AG09319 (cell line): ENCODE data around the gene CCDC33.

ENCODE experiments used
- DNase-seq: peaks from one replicate; pipeline ENCODE4 v3.0.0-alpha.2; 2010; ENCODE audit warnings: low read depth; ENCODE audit errors: extremely low read depth
- TF ChIP-seq, protein P1 (sequence below): IDR thresholded peaks from 2 replicates; pipeline ENCODE4 v1.5.1; 2011; ENCODE audit warnings: low read depth, mild to moderate bottlenecking, inconsistent platforms, low read length, moderate library complexity

CCDC33 gene

DNA sequence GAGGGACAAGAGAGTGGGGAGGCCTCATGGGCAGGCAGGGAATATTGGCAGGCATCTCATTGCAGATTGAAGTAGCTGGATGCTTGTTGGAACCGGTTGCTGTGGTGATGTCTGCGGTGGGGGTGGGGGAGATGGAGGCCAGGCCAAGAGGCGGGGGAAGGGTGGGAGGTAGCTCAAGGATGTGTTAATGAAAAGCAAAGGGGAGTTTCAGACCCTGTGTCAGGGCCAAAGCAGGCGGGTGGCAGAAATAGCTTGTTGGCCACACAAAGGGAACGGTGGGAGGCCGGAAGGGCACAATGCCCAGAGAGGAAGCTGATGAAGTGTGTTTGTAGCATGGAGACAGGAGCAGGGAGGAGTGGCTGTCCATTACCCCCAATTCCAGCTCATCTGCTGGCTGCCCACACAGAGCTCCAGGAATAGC, 28.0 kb downstream of the CCDC33 start:
- DNase-seq = no peak
- TF ChIP-seq, protein P1, sequence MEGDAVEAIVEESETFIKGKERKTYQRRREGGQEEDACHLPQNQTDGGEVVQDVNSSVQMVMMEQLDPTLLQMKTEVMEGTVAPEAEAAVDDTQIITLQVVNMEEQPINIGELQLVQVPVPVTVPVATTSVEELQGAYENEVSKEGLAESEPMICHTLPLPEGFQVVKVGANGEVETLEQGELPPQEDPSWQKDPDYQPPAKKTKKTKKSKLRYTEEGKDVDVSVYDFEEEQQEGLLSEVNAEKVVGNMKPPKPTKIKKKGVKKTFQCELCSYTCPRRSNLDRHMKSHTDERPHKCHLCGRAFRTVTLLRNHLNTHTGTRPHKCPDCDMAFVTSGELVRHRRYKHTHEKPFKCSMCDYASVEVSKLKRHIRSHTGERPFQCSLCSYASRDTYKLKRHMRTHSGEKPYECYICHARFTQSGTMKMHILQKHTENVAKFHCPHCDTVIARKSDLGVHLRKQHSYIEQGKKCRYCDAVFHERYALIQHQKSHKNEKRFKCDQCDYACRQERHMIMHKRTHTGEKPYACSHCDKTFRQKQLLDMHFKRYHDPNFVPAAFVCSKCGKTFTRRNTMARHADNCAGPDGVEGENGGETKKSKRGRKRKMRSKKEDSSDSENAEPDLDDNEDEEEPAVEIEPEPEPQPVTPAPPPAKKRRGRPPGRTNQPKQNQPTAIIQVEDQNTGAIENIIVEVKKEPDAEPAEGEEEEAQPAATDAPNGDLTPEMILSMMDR = no peak

DNA sequence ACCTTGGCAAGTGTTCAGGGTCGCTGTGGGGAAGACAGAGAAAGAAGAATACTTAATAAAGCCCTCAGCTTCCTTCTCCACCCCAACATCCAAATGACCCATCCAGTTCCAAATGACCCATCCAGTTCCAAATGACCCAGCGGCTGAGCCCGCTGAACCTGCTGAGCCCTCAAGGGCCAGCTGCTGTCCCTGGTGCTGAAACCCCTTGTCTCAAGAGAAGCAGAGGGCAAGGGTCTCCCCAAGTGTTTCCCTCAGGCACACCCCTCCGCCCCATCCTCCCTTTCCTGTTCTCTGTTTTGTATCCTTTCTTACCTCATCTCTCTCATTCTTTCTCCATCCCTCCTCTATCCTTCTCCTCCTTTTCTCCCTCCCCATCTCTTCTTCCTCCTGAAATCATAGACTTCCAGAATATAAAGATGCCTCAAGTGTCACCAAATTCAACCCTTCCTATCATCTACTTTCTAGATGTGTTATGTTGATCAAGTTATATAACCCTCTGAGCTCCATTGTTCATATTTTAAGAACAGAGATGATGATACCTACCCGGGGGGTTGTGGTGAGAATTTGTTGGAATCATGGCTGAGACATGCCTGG, 29.0 kb downstream of the CCDC33 start:
- no peak for DNase-seq

GRCh38 chr15:74268020-74268419, 31.9 kb downstream of the CCDC33 start:
- DNase-seq = no peak
- TF ChIP-seq, protein P1 = no peak

More for the DNA sequence above, 29.0 kb downstream of the CCDC33 start:
- TF ChIP-seq, protein P1 = no peak

- TF ChIP-seq, protein P1 = no peak
- DNase-seq = no peak
Measured at GRCh38 chr15:74269362-74270035, 33.4 kb downstream of the CCDC33 start.

DNA sequence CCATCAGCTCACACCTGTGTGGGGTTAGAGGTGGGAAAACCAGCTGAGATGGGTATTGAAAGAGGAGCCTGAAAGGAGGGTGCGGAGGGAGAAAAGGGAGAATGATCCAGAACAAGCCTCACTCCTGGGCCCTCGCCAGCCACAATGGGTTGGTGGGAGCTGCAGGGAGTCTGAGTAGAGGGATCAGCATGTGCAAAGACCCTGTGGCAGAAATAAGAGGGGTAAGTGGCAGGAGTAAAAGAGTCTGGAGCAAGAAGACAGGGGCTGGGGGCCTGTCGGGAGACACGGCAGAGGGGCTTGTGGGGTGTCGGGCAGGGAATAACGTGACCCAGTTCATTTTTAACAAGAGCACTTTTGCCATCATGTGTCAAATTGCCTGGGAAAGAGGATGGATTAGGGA, 34.0 kb downstream of the CCDC33 start:
- DNase-seq = no peak
- TF ChIP-seq, protein P1 = no peak

- TF ChIP-seq, protein P1 = no peak
- DNase-seq = no peak
Measured at GRCh38 chr15:74270854-74271520, 34.9 kb downstream of the CCDC33 start.

DNA sequence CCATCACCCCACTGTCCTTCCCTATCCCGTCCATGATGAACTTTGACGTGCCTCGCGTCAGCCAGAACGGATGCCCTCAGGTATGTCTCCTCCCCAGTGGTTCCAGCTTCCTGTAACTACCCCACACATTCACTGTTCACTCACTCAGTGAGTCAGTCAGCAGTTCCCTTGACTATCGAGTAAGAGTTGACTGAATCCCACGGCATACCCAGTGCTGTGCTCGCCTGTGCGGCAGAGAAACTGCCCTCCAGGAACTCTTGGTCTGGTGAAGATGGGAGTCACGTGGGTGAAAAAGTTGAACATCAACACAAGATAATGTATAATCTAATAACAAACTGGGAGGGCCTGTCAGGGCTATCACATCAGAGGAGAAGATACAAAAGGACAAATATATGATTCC, 36.7 kb downstream of the CCDC33 start:
- TF ChIP-seq, protein P1 = no peak
- no peak for DNase-seq
